ENCODE data around the gene NDUFV1.
"Not testable (repeated sequence)": the region's sequence is repeated elsewhere in the genome, so short reads cannot be mapped to it uniquely, and the experiment has no call there.

- not testable (repeated sequence) for TF ChIP-seq CTCF, POLR2A, EP300, POLR2AphosphoS5 (IDR thresholded peaks at IDR 0.05)
Observed at GRCh38 chr11:67588899-67589415, 17.8 kb upstream of the NDUFV1 start.

Measured in gastroesophageal sphincter (tissue), 3 donors.